ENCODE results near the gene RIC1.
"Not testable (repeated sequence)": the region's sequence is repeated elsewhere in the genome, so short reads cannot be mapped to it uniquely, and the experiment has no call there.

Gene RIC1

GRCh38 chr9:5628530-5629311 lies at the start of gene RIC1:
RIC1 (plus strand) TSS chr9:5629107; CDS start chr9:5629310, 203 bp downstream.
- no peaks in the 10 kb centered on the region for H3K9me3 Mint-ChIP-seq
- H3K4me1 Mint-ChIP-seq = peaks cover 74% of the 10 kb centered on the region
- H3K36me3 Mint-ChIP-seq = peaks cover 5% of the 10 kb centered on the region
- peak within 1 kb of the TSS; percentile 99 for H3K4me3 Mint-ChIP-seq
- H3K27ac Mint-ChIP-seq = peak within 1 kb of the TSS; percentile 99
- H3K27me3 Mint-ChIP-seq = no peaks in the 10 kb centered on the region

GRCh38 chr9:5579881-5580280 lies 49.0 kb upstream of the RIC1 start:
- Mint-ChIP-seq H3K27ac (no peak overlapping the region), H3K4me3 (no peak overlapping the region), H3K4me1 (peaks cover 40% of the 10 kb centered on the region), H3K36me3 (no peaks in the 10 kb centered on the region), H3K9me3 (no peaks in the 10 kb centered on the region), H3K27me3 (no peaks in the 10 kb centered on the region)

- Mint-ChIP-seq H3K27ac (no peak overlapping the region), H3K36me3 (no peaks in the 10 kb centered on the region), H3K27me3 (no peaks in the 10 kb centered on the region), H3K9me3 (no peaks in the 10 kb centered on the region), H3K4me1 (peaks cover 43% of the 10 kb centered on the region), H3K4me3 (no peak overlapping the region)
Measured at GRCh38 chr9:5580650-5581049, 48.3 kb upstream of the RIC1 start.

GRCh38 chr9:5581706-5582105 lies 47.2 kb upstream of the RIC1 start:
- not testable (repeated sequence) for H3K4me3 Mint-ChIP-seq, H3K36me3 Mint-ChIP-seq, H3K9me3 Mint-ChIP-seq, H3K27me3 Mint-ChIP-seq, H3K27ac Mint-ChIP-seq
- peaks cover 54% of the 10 kb centered on the region for H3K4me1 Mint-ChIP-seq

GRCh38 chr9:5582835-5583195 lies 46.1 kb upstream of the RIC1 start:
- peak overlapping the region; percentile 90 for H3K27ac Mint-ChIP-seq
- H3K4me1 Mint-ChIP-seq = peaks cover 65% of the 10 kb centered on the region
- H3K27me3 Mint-ChIP-seq = no peaks in the 10 kb centered on the region
- H3K9me3 Mint-ChIP-seq = no peaks in the 10 kb centered on the region
- H3K4me3 Mint-ChIP-seq = peak overlapping the region; percentile 4
- no peaks in the 10 kb centered on the region for H3K36me3 Mint-ChIP-seq

- Mint-ChIP-seq H3K4me3 (peak overlapping the region; percentile 13), H3K4me1 (peaks cover 58% of the 10 kb centered on the region), H3K9me3 (no peaks in the 10 kb centered on the region), H3K27ac (peak overlapping the region; percentile 91), H3K27me3 (no peaks in the 10 kb centered on the region), H3K36me3 (no peaks in the 10 kb centered on the region)
Measured at GRCh38 chr9:5586391-5586802, 42.5 kb upstream of the RIC1 start.

GRCh38 chr9:5587024-5587423 lies 41.9 kb upstream of the RIC1 start:
- no peaks in the 10 kb centered on the region for H3K27me3 Mint-ChIP-seq
- H3K9me3 Mint-ChIP-seq = no peaks in the 10 kb centered on the region

GRCh38 chr9:5592231-5592630 lies 36.7 kb upstream of the RIC1 start:
- H3K36me3 Mint-ChIP-seq = no peaks in the 10 kb centered on the region
- H3K4me1 Mint-ChIP-seq = peaks cover 25% of the 10 kb centered on the region
- H3K27me3 Mint-ChIP-seq = no peaks in the 10 kb centered on the region
- H3K27ac Mint-ChIP-seq = no peak overlapping the region
- no peaks in the 10 kb centered on the region for H3K9me3 Mint-ChIP-seq
- no peak overlapping the region for H3K4me3 Mint-ChIP-seq

More at GRCh38 chr9:5587024-5587423, 41.9 kb upstream of the RIC1 start:
- no peak overlapping the region for H3K4me3 Mint-ChIP-seq
- peak overlapping the region; percentile 91 for H3K27ac Mint-ChIP-seq
- H3K4me1 Mint-ChIP-seq = peaks cover 53% of the 10 kb centered on the region
- H3K36me3 Mint-ChIP-seq = no peaks in the 10 kb centered on the region

GRCh38 chr9:5592904-5593303 lies 36.0 kb upstream of the RIC1 start:
- Mint-ChIP-seq H3K36me3 (no peaks in the 10 kb centered on the region), H3K27me3 (no peaks in the 10 kb centered on the region), H3K9me3 (no peaks in the 10 kb centered on the region), H3K4me3 (no peak overlapping the region), H3K4me1 (peaks cover 18% of the 10 kb centered on the region), H3K27ac (no peak overlapping the region)

- H3K27ac Mint-ChIP-seq = no peak overlapping the region
- H3K36me3 Mint-ChIP-seq = no peaks in the 10 kb centered on the region
- no peaks in the 10 kb centered on the region for H3K27me3 Mint-ChIP-seq
- no peak overlapping the region for H3K4me3 Mint-ChIP-seq
- peaks cover 14% of the 10 kb centered on the region for H3K4me1 Mint-ChIP-seq
- no peaks in the 10 kb centered on the region for H3K9me3 Mint-ChIP-seq
Measured at GRCh38 chr9:5593904-5594303, 35.0 kb upstream of the RIC1 start.

- peaks cover 12% of the 10 kb centered on the region for H3K4me1 Mint-ChIP-seq
- no peaks in the 10 kb centered on the region for H3K27me3 Mint-ChIP-seq
- H3K9me3 Mint-ChIP-seq = no peaks in the 10 kb centered on the region
- no peaks in the 10 kb centered on the region for H3K36me3 Mint-ChIP-seq
- H3K27ac Mint-ChIP-seq = no peak overlapping the region
- H3K4me3 Mint-ChIP-seq = no peak overlapping the region
Measured at GRCh38 chr9:5596173-5596572, 32.7 kb upstream of the RIC1 start.

GRCh38 chr9:5608298-5609225 lies 20.3 kb upstream of the RIC1 start:
- H3K36me3 Mint-ChIP-seq = no peaks in the 10 kb centered on the region
- no peaks in the 10 kb centered on the region for H3K27me3 Mint-ChIP-seq
- H3K27ac Mint-ChIP-seq = peak overlapping the region; percentile 83
- peaks cover 39% of the 10 kb centered on the region for H3K4me1 Mint-ChIP-seq
- H3K4me3 Mint-ChIP-seq = peak overlapping the region; percentile 68
- H3K9me3 Mint-ChIP-seq = no peaks in the 10 kb centered on the region

GRCh38 chr9:5609226-5609596 lies 19.7 kb upstream of the RIC1 start:
- Mint-ChIP-seq H3K4me1 (peaks cover 39% of the 10 kb centered on the region), H3K36me3 (no peaks in the 10 kb centered on the region), H3K9me3 (no peaks in the 10 kb centered on the region), H3K27me3 (no peaks in the 10 kb centered on the region), H3K4me3 (peak overlapping the region; percentile 68), H3K27ac (no peak overlapping the region)

GRCh38 chr9:5610491-5610890 lies 18.4 kb upstream of the RIC1 start:
- Mint-ChIP-seq H3K27ac (no peak overlapping the region), H3K36me3 (no peaks in the 10 kb centered on the region), H3K9me3 (no peaks in the 10 kb centered on the region), H3K4me1 (peaks cover 47% of the 10 kb centered on the region), H3K4me3 (no peak overlapping the region), H3K27me3 (no peaks in the 10 kb centered on the region)

GRCh38 chr9:5611321-5612184 lies 17.4 kb upstream of the RIC1 start:
- Mint-ChIP-seq H3K36me3 (no peaks in the 10 kb centered on the region), H3K27me3 (no peaks in the 10 kb centered on the region), H3K4me3 (no peak overlapping the region), H3K27ac (no peak overlapping the region), H3K4me1 (peaks cover 54% of the 10 kb centered on the region), H3K9me3 (no peaks in the 10 kb centered on the region)
